Activated T-helper 1 cell treated with anti-CD3 and anti-CD28 coated beads, Interleukin-12 subunit alpha, Interleukin-12 subunit beta, Interleukin-2, Interleukin-4 antibody, amounts not matched to agents 30 ng/mL and 10 ng/mL and 1 ng/mL, durations not matched to agents 14 hours and 24 hours and 36 hours (primary cell): ENCODE results near the gene TAF5L. TPM values are rescaled to one million over a fixed set of nuclear protein-coding genes. Genes with fewer than 3 reads are reported as not detected.

Experiments
- DNase-seq: peaks from one replicate; pipeline ENCODE4 v3.0.0; 2021; ENCODE audit warnings: low spot score
- H3K27ac Mint-ChIP-seq: one replicate; pipeline ENCODE4 v1.8.0; 2021; ENCODE audit warnings: mild to moderate bottlenecking, mixed read lengths
- H3K27me3 Mint-ChIP-seq: one replicate; pipeline ENCODE4 v1.8.0; 2022; ENCODE audit warnings: mild to moderate bottlenecking, moderate library complexity, mixed read lengths; ENCODE audit not compliant: insufficient read depth
- H3K36me3 Mint-ChIP-seq: one replicate; pipeline ENCODE4 v1.8.0; 2021; ENCODE audit warnings: low read depth, mixed read lengths
- H3K4me1 Mint-ChIP-seq: one replicate; pipeline ENCODE4 v1.8.0; 2021; ENCODE audit warnings: low read depth, mixed read lengths
- H3K4me3 Mint-ChIP-seq: one replicate; pipeline ENCODE4 v1.8.0; 2021; ENCODE audit warnings: mild to moderate bottlenecking, moderate library complexity, mixed read lengths
- H3K9me3 Mint-ChIP-seq: one replicate; pipeline ENCODE4 v1.8.0; 2021; ENCODE audit warnings: mixed read lengths
- intact Hi-C: fragments of 100-400 bp; cut with micrococcal nuclease; formaldehyde crosslinking; loops from one replicate; pipeline ENCODE4 v1.15.1; 2024
- total RNA-seq: library from RNA; stranded (reverse); gene quantifications from 2 replicates; pipeline ENCODE4 v1.2.3, GENCODE V29; 2022

Gene TAF5L
- total RNA-seq, 1 donor from 2014 or later = 37.9 TPM

DNA sequence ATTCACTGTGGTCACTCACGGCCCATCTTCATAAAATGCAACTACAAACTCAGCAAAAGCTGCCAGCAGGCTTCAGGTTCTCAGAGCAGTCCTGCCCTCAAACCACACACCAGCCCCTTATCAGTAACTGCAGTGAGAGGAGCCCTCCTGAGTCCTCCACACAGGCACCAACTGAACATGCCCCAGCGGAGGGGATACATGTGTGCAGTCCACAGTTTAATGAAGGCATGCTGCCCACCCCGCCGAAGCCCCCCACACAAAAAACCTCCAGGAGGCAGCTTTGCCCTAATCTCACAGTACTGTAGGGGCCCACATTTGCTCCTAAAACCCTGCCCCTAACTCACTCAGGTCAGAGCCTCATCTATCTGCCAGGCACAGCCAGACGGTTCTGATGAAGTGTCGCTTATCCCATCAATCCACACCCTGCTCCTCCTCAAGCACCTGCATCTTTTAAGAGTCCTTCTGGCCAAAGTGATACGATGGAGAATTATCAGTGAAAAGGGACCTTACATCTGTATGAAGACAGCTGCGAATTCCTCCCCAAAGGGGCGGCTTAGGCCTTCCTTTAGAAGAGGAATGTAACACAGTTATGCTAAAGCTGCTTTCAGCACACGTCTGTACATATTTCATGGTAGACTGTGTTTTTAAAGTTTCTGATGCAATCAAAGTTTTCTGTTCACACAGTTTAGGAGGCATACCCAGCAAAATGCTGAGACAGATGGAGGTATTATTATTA, 70.9 kb downstream of the TAF5L start:
- H3K27me3 Mint-ChIP-seq = no peaks in the 10 kb centered on the region
- peaks cover 58% of the 10 kb centered on the region for H3K4me1 Mint-ChIP-seq
- H3K27ac Mint-ChIP-seq = no peak overlapping the region

DNA sequence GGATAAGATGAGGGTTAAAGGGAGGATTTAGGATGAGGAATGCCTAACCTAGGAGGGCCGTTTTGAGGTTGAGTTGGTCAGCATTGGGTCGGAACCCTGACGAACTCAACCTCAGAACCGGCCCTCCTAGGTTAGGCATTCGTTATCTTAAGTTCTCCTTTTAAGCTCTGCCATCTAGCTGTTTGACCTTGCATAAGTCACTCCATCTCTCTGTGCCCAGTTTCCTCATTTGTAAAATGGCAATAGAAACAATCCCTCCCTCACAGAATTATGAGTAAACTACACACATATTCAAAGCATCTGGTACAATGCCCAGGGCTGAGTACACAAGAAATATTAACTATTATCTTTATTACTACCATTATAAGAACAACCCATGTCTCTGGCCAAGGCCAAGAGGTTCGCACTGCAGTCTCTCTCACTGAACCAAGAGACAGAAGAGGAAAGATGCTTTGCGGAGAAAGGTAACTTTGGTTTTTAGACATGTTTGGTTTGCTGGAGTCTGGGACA, 72.2 kb downstream of the TAF5L start:
- DNase-seq = no peak
- Mint-ChIP-seq H3K27me3 (no peaks in the 10 kb centered on the region), H3K4me3 (no peak overlapping the region)

More for the DNA sequence above, 70.9 kb downstream of the TAF5L start:
- H3K9me3 Mint-ChIP-seq = no peaks in the 10 kb centered on the region
- H3K36me3 Mint-ChIP-seq = peaks cover 14% of the 10 kb centered on the region
- intact Hi-C loops = loop anchor here (5.0 kb wide), 4 partner anchors 298 to 1087 kb away; partner anchors contain the start of gene COG2
- no peak for DNase-seq
- no peak overlapping the region for H3K4me3 Mint-ChIP-seq

DNA sequence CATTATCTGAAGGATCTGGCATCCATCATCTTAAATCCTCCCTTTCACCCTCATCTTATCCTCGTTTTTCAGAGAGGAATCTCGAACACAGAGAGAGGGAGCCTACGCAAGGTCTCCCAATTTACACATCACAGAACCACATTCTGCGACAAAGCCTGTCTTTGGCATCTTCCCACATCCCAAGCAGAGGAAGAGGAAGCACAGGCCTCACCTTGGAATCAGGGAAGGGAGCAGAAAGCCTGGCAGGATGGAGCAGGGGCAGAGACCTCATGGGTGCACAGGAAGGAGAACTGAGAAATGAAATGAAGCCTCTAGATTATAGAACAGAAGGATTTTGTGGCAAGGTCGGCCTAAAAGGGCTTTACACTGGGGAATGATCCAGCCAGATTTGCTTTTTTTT, 73.2 kb downstream of the TAF5L start:
- no peak overlapping the region for H3K27ac Mint-ChIP-seq
- peaks cover 28% of the 10 kb centered on the region for H3K36me3 Mint-ChIP-seq
- H3K9me3 Mint-ChIP-seq = no peaks in the 10 kb centered on the region
- no peaks in the 10 kb centered on the region for H3K27me3 Mint-ChIP-seq
- intact Hi-C loops = no loop called here
- H3K4me1 Mint-ChIP-seq = peaks cover 61% of the 10 kb centered on the region
- no peak overlapping the region for H3K4me3 Mint-ChIP-seq
- no peak for DNase-seq

More for the DNA sequence above, 72.2 kb downstream of the TAF5L start:
- Mint-ChIP-seq H3K4me1 (peaks cover 61% of the 10 kb centered on the region), H3K27ac (peak overlapping the region; percentile 67), H3K9me3 (no peaks in the 10 kb centered on the region), H3K36me3 (peaks cover 24% of the 10 kb centered on the region)
- intact Hi-C loops = no loop called here

DNA sequence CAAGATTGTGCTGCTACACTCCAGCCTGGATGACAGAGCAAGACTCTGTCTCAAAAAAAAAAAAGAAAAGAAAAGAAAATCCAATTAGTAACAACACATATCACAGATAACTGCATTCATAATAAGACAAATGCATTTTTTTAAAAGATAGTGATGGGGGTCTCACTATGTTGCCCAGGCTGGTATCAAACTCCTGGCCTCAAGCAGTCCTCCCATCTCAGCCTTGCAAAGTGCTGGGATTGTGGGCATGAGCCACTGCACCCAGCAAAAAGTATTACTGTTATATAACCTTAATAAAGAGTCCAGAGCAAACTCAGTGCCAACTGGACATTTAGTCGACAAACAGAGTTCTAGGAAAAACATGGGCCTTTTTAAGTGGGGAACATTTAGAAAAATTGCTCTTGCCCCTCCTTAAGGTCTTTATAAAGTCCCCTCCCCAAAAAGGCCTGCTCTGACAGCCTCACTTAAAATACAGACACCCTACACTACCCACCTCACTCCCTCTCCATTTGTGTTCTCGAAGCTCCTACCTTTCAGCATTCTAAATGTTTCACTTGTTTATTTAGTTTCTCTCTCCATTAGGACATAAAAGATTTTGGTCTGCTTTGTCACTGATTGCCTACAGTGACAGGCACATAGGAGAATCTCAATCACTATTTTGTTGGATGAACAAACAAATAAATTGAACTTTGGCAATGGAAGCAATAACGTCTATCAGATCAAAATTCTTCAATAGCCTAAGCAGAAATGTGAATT, 74.9 kb downstream of the TAF5L start:
- no peak for DNase-seq
- H3K9me3 Mint-ChIP-seq = no peaks in the 10 kb centered on the region
- peaks cover 28% of the 10 kb centered on the region for H3K36me3 Mint-ChIP-seq
- H3K27me3 Mint-ChIP-seq = no peaks in the 10 kb centered on the region
- no peak overlapping the region for H3K4me3 Mint-ChIP-seq
- intact Hi-C loops = no loop called here
- H3K27ac Mint-ChIP-seq = peak overlapping the region; percentile 14
- H3K4me1 Mint-ChIP-seq = peaks cover 44% of the 10 kb centered on the region

DNA sequence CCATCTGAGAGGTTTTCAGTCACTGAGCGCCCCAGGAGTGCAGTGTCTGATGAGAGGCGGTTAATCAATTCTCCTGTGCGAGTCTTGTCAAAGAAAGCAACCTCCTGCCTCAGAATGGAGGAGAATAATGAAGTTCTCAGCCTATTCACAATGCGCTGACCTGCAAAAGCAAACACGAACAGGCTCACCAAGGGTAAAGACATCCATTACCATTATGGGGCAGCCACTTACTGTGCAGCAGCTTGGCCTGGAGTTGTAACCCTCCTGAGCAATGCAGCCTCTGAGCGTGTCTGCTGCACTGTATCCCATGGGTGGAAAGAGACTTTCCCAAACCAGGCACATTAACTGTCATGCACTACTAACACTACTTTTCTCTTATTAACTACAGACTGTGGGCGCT, 78.4 kb downstream of the TAF5L start:
- peaks cover 52% of the 10 kb centered on the region for H3K4me1 Mint-ChIP-seq
- no peak overlapping the region for H3K27ac Mint-ChIP-seq
- H3K36me3 Mint-ChIP-seq = peaks cover 48% of the 10 kb centered on the region
- H3K27me3 Mint-ChIP-seq = peaks cover 2% of the 10 kb centered on the region
- intact Hi-C loops = no loop called here
- H3K9me3 Mint-ChIP-seq = no peaks in the 10 kb centered on the region
- no peak for DNase-seq
- H3K4me3 Mint-ChIP-seq = no peak overlapping the region

DNA sequence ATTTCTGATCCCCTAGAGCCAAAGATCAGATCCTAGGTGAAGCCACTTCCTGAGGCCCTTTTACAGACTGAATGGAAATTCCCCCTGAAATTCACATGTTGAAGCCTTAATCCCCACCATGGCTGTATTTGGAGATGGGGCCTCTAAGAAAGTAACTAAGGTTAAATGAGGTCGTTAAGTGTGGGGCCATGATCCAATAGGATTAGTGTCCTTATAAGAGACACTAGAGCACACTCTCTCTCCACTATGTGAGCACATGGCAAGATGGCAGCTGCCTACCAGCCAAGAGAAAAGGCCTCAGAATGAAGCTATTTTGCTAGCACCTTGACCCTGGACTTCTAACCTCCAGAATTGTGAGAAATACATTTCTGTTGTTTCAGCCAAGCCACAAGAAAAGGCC, 81.3 kb downstream of the TAF5L start:
- no peak overlapping the region for H3K4me3 Mint-ChIP-seq
- intact Hi-C loops = loop anchor here (5.0 kb wide), 1 partner anchor 558 kb away; no protein-coding TSS in a partner anchor
- H3K9me3 Mint-ChIP-seq = no peaks in the 10 kb centered on the region
- DNase-seq = no peak
- peaks cover 2% of the 10 kb centered on the region for H3K27me3 Mint-ChIP-seq
- peaks cover 42% of the 10 kb centered on the region for H3K4me1 Mint-ChIP-seq
- peak overlapping the region; percentile 71 for H3K27ac Mint-ChIP-seq
- peaks cover 55% of the 10 kb centered on the region for H3K36me3 Mint-ChIP-seq

Other genes starting within 250 kb of the TAF5L start
- 0.20 TPM in 1 of 2 replicates, not detected in the other for gene ACTA1, start 192.0 kb downstream of the TAF5L start, total RNA-seq
- 47.9 and 49.1 TPM in 2 replicates for gene NUP133, start 117.8 kb downstream of the TAF5L start, total RNA-seq
- 46.2 and 47.0 TPM in 2 replicates for gene ABCB10, start 67.4 kb downstream of the TAF5L start, total RNA-seq
- gene URB2, start 125 bp upstream of the TAF5L start, total RNA-seq = 37.3 and 38.4 TPM in 2 replicates